GM12873 (cell line): Measurements from ENCODE around the gene RAB43.

Experiments
- TF ChIP-seq, protein P1 (sequence below): IDR thresholded peaks from 2 replicates; pipeline ENCODE4 v1.5.1; 2012; ENCODE audit warnings: low read depth, mild to moderate bottlenecking, moderate library complexity, low read length, control low read depth; ENCODE audit not compliant: insufficient read depth; ENCODE audit errors: missing control alignments

The RAB43 gene

DNA sequence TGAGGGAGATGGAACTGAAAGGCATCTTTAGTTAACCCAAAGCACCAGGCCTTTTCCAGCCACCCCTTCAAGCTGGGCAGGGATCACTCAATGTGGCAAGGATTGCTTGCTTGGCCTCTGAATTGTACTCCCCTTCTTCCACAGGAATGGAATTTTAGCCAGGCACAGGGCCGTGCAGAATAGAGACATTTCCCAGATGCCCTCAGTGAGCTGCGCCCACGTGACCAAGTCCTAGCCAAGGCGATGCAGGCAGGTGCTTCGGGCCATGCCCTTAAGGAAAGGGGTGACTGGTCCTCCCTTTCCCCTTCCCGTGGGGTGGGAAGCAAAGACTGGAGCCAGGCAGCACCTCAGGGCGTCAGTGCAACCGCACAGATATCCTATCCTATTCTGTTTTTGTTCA lies 43.1 kb downstream of the RAB43 start:
- TF ChIP-seq, protein P1, sequence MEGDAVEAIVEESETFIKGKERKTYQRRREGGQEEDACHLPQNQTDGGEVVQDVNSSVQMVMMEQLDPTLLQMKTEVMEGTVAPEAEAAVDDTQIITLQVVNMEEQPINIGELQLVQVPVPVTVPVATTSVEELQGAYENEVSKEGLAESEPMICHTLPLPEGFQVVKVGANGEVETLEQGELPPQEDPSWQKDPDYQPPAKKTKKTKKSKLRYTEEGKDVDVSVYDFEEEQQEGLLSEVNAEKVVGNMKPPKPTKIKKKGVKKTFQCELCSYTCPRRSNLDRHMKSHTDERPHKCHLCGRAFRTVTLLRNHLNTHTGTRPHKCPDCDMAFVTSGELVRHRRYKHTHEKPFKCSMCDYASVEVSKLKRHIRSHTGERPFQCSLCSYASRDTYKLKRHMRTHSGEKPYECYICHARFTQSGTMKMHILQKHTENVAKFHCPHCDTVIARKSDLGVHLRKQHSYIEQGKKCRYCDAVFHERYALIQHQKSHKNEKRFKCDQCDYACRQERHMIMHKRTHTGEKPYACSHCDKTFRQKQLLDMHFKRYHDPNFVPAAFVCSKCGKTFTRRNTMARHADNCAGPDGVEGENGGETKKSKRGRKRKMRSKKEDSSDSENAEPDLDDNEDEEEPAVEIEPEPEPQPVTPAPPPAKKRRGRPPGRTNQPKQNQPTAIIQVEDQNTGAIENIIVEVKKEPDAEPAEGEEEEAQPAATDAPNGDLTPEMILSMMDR: no peak

- TF ChIP-seq, protein P1: no peak
Measured at GRCh38 chr3:129077222-129077621, 44.4 kb downstream of the RAB43 start.

- TF ChIP-seq, protein P1: no peak
Measured at GRCh38 chr3:129070086-129070885, 51.3 kb downstream of the RAB43 start.

DNA sequence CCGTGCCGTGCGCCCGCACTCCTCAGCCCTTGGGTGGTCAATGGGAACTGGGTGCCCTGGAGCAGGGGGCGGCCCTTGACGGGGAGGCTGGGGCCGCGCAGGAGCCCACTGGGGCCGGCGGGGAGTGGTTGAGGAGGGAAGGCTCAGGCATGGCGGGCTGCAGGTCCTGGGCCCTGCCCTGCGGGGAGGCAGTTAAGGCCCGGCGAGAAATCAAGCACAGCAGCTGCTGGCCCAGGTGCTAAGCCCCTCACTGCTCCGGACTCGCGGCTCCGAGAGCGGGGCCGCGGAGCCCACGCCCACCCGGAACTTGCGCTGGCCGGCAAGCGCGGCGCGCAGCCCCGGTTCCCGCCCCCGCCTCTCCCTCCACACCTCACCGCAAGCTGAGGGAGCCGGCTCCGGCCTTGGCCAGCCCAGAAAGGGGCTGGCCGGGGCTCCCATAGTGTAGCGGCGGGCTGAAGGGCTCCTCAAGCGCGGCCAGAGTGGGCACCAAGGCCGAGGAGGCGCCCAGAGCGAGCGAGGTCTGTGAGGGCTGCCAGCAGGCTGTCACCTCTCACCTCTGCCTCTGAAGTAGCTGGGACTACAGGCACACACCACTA lies 53.2 kb downstream of the RAB43 start:
- TF ChIP-seq, protein P1: no peak

DNA sequence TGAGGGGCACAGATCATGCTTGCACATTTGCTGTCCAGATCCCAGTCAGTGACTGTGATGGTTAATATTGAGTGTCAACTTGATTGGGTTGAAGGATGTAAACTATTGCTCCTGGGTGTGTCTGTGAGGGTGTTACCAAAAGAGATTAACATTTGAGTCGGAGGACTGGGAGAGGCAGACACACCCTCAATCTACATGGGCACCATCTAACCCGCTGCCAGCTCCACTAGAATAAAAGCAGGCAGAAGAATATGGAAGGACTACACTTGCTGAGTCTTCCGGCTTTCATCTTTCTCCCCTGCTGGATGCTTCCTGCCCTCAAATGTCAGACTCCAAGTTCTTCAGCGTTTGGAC lies 55.9 kb downstream of the RAB43 start:
- TF ChIP-seq, protein P1: no peak

- TF ChIP-seq, protein P1: no peak
Measured at GRCh38 chr3:129065016-129065719, 56.4 kb downstream of the RAB43 start.

DNA sequence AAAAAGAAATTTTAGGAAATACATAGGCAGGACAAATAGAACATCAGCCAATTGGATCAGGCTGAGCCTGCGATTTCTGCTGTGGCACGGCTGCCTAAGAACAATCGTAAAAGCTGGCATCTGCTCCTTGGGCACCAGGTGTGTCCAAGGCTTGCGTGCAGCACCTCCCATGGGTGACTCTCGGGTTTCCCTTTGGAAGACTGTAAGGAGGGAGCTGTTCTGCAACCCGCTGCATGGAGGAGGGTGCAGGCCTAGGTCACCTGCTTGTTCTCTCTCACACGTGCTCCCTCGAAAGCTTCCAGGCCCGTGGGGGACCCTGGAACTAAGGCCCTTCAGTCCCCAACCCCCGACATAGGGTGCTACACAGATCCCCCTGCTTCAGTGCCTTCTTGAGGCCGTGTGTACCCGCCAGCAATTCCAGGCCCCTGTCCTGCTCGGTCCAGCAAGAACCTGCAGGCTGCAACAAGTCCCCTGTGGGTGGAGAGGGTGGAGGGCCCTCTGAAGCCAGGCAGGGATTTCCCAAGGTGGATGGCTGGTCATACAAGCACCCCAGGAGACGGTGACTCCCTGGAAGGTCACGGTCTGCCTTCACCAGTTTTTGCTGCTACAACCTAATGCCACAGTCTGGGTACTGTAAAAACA lies 57.6 kb downstream of the RAB43 start:
- TF ChIP-seq, protein P1: no peak
